MCF 10A (cell line): ENCODE measurements around the gene SPTSSA. TPM values are rescaled to one million over a fixed set of nuclear protein-coding genes. Genes with fewer than 3 reads are reported as not detected.
"Not testable (repeated sequence)": the region's sequence is repeated elsewhere in the genome, so short reads cannot be mapped to it uniquely, and the experiment has no call there.

Experiments used
- BruUV-seq: library from RNA; stranded (reverse); fragments of 400-500 nt; replicated peaks from 2 replicates; lab custom pipeline; 2021; lab: Mats Ljungman, UMichigan
- CTCF ChIA-PET: fragments of 300-600 bp; sonication (Branson Sonifier 250); formaldehyde crosslinking; extraction: SDS; loops from one replicate; lab custom pipeline; 2021; ENCODE audit warnings: antibody characterized with exemption, inconsistent platforms; lab: Yijun Ruan, JAX
- POLR2A ChIA-PET: fragments of 300-600, 350-650 bp; sonication (Branson Sonifier 250); formaldehyde crosslinking; extraction: SDS; loops from one replicate; lab custom pipeline; 2020; ENCODE audit warnings: antibody characterized with exemption, inconsistent platforms; lab: Yijun Ruan, JAX
- DNase-seq: peaks from one replicate; pipeline ENCODE4 v3.0.0-alpha.2; 2018; ENCODE audit not compliant: unreplicated experiment
- H3K27ac Mint-ChIP-seq: one replicate; pipeline ENCODE4 v1.8.0; 2022; ENCODE audit warnings: mild to moderate bottlenecking, low read depth, mixed read lengths; ENCODE audit not compliant: unreplicated experiment
- H3K27me3 Mint-ChIP-seq: one replicate; pipeline ENCODE4 v1.8.0; 2022; ENCODE audit warnings: mixed read lengths; ENCODE audit not compliant: insufficient read depth, unreplicated experiment
- H3K36me3 Mint-ChIP-seq: one replicate; pipeline ENCODE4 v1.8.0; 2022; ENCODE audit warnings: mild to moderate bottlenecking, moderate library complexity, mixed read lengths; ENCODE audit not compliant: insufficient read depth, unreplicated experiment
- H3K4me1 Mint-ChIP-seq: one replicate; pipeline ENCODE4 v1.8.0; 2022; ENCODE audit warnings: mixed read lengths; ENCODE audit not compliant: insufficient read depth, unreplicated experiment
- H3K4me3 Mint-ChIP-seq: one replicate; pipeline ENCODE4 v1.8.0; 2022; ENCODE audit warnings: mild to moderate bottlenecking, moderate library complexity, mixed read lengths; ENCODE audit not compliant: unreplicated experiment
- H3K9me3 Mint-ChIP-seq: one replicate; pipeline ENCODE4 v1.8.0; 2022; ENCODE audit warnings: mixed read lengths; ENCODE audit not compliant: unreplicated experiment
- CTCF ChIP-seq: fragments of 200-600 bp; IDR thresholded peaks from one replicate; pipeline ENCODE4 v1.8.0; 2022; ENCODE audit warnings: antibody characterized with exemption, mild to moderate bottlenecking; ENCODE audit not compliant: unreplicated experiment
- intact Hi-C: fragments of 100-400 bp; cut with micrococcal nuclease; formaldehyde crosslinking; loops from 2 replicates; pipeline ENCODE4 v1.14.1; 2022
- total RNA-seq: library from RNA; stranded (reverse); gene quantifications from 2 replicates; pipeline ENCODE4 v1.2.3, GENCODE V29; 2022

Gene SPTSSA
- total RNA-seq, 1 experiment from 2014 or later: 30.5 TPM

GRCh38 chr14:34436118-34436905, 25.7 kb downstream of the SPTSSA start:
- no TSS peak for BruUV-seq
- ChIA-PET CTCF (interaction anchor here (0.6 to 0.7 kb wide), 2 partner anchors 19 to 28 kb away, joined by 3 to 4 read pairs; no protein-coding TSS in a partner anchor), POLR2A (interaction anchor here (1.0 to 1.4 kb wide), 3 partner anchors 11 to 71 kb away, joined by 3 to 4 read pairs (median 4); no protein-coding TSS in a partner anchor)
- no peaks in the 10 kb centered on the region for H3K27me3 Mint-ChIP-seq
- H3K4me1 Mint-ChIP-seq: peaks cover 41% of the 10 kb centered on the region
- DNase-seq: peak; percentile 13
- TF ChIP-seq CTCF: no peak
- no peak overlapping the region for H3K4me3 Mint-ChIP-seq
- H3K36me3 Mint-ChIP-seq: peaks cover 43% of the 10 kb centered on the region
- intact Hi-C loops: no loop called here
- H3K9me3 Mint-ChIP-seq: no peaks in the 10 kb centered on the region
- peak overlapping the region; percentile 44 for H3K27ac Mint-ChIP-seq

- CTCF ChIA-PET: interaction anchor here (0.6 kb wide), 1 partner anchor 794 kb away, joined by 3 read pairs; no protein-coding TSS in a partner anchor
- BruUV-seq: no TSS peak
Measured at GRCh38 chr14:34433957-34434356, 28.1 kb downstream of the SPTSSA start.

GRCh38 chr14:34428102-34428466, 34.0 kb downstream of the SPTSSA start:
- Mint-ChIP-seq H3K4me1 (peaks cover 21% of the 10 kb centered on the region), H3K36me3 (peaks cover 19% of the 10 kb centered on the region)
- H3K27ac Mint-ChIP-seq, intact Hi-C loops, BruUV-seq, H3K27me3 Mint-ChIP-seq, H3K9me3 Mint-ChIP-seq, H3K4me3 Mint-ChIP-seq, DNase-seq: not testable (repeated sequence)
- ChIA-PET POLR2A (interaction anchor here (1.0 to 1.1 kb wide), 2 partner anchors 9 to 14 kb away, joined by 3 read pairs; no protein-coding TSS in a partner anchor), CTCF (interaction anchor here (0.6 to 0.7 kb wide), 2 partner anchors 12 to 65 kb away, joined by 3 to 4 read pairs; no protein-coding TSS in a partner anchor)

More at GRCh38 chr14:34433957-34434356, 28.1 kb downstream of the SPTSSA start:
- Mint-ChIP-seq H3K36me3 (peaks cover 53% of the 10 kb centered on the region), H3K27ac (no peak overlapping the region), H3K27me3 (no peaks in the 10 kb centered on the region), H3K4me1 (peaks cover 34% of the 10 kb centered on the region), H3K9me3 (no peaks in the 10 kb centered on the region), H3K4me3 (no peak overlapping the region)
- DNase-seq: no peak
- intact Hi-C loops: no loop called here
- no peak for TF ChIP-seq CTCF
- POLR2A ChIA-PET: interaction anchor here (0.7 to 1.4 kb wide), 3 partner anchors 11 to 15 kb away, joined by 3 to 4 read pairs (median 4); no protein-coding TSS in a partner anchor

GRCh38 chr14:34426313-34427295, 35.4 kb downstream of the SPTSSA start:
- Mint-ChIP-seq H3K9me3 (peaks cover 3% of the 10 kb centered on the region), H3K27me3 (no peaks in the 10 kb centered on the region), H3K4me1 (peaks cover 11% of the 10 kb centered on the region), H3K27ac (no peak overlapping the region), H3K36me3 (peaks cover 10% of the 10 kb centered on the region), H3K4me3 (no peak overlapping the region)
- intact Hi-C loops: no loop called here
- ChIA-PET POLR2A (interaction anchor here (0.6 kb wide), 1 partner anchor 36 kb away, joined by 3 read pairs; the partner anchor contains the start of gene SPTSSA), CTCF (interaction anchor here (0.6 to 0.9 kb wide), 3 partner anchors 64 to 883 kb away, joined by 3 read pairs; no protein-coding TSS in a partner anchor)
- DNase-seq: no peak
- no TSS peak for BruUV-seq
- no peak for TF ChIP-seq CTCF
